HG02943 (cell line): ENCODE results near the gene MRPL51.
"Not testable (repeated sequence)": the region's sequence is repeated elsewhere in the genome, so short reads cannot be mapped to it uniquely, and the experiment has no call there.

Source experiments
- ATAC-seq: cut with Tn5 transposase; IDR thresholded peaks from one replicate; pipeline ENCODE4 v1.9.1; 2021; ENCODE audit warnings: mild to moderate bottlenecking, low read depth, moderate library complexity; ENCODE audit not compliant: unreplicated experiment

MRPL51 gene

GRCh38 chr12:6490673-6491072, 2.4 kb downstream of the MRPL51 start:
- not testable (repeated sequence) for ATAC-seq

- no peak for ATAC-seq
Observed at GRCh38 chr12:6489449-6489848, 3.6 kb downstream of the MRPL51 start.

- ATAC-seq, result no peak
Observed at GRCh38 chr12:6488240-6488639, 4.8 kb downstream of the MRPL51 start.

- ATAC-seq, result no peak
Observed at GRCh38 chr12:6478416-6478815, 14.6 kb downstream of the MRPL51 start.

- not testable (repeated sequence) for ATAC-seq
Observed at GRCh38 chr12:6477601-6478377, 15.3 kb downstream of the MRPL51 start.

GRCh38 chr12:6476489-6476888, 16.6 kb downstream of the MRPL51 start:
- ATAC-seq, result no peak

GRCh38 chr12:6475233-6475975, 17.7 kb downstream of the MRPL51 start:
- ATAC-seq, result not testable (repeated sequence)

GRCh38 chr12:6472491-6472890, 20.6 kb downstream of the MRPL51 start:
- no peak for ATAC-seq

GRCh38 chr12:6471989-6472360, 21.1 kb downstream of the MRPL51 start:
- ATAC-seq, result no peak

- ATAC-seq, result peak; percentile 88
Observed at GRCh38 chr12:6470375-6471163, 22.5 kb downstream of the MRPL51 start, which contains the start of gene VAMP1. TSS of gene VAMP1 (minus strand) at chr12:6470677. CDS start at chr12:6470531, 146 bp downstream.

- no peak for ATAC-seq
Observed at GRCh38 chr12:6469609-6470374, 23.3 kb downstream of the MRPL51 start.

GRCh38 chr12:6469092-6469491, 24.0 kb downstream of the MRPL51 start:
- ATAC-seq, result no peak

GRCh38 chr12:6468283-6468575, 24.8 kb downstream of the MRPL51 start:
- ATAC-seq, result no peak

- ATAC-seq, result not testable (repeated sequence)
Observed at GRCh38 chr12:6467571-6468282, 25.3 kb downstream of the MRPL51 start.

GRCh38 chr12:6466751-6467150, 26.3 kb downstream of the MRPL51 start:
- ATAC-seq, result not testable (repeated sequence)

- no peak for ATAC-seq
Observed at GRCh38 chr12:6466184-6466573, 26.9 kb downstream of the MRPL51 start.

GRCh38 chr12:6465467-6466183, 27.4 kb downstream of the MRPL51 start:
- ATAC-seq, result no peak

- ATAC-seq, result no peak
Observed at GRCh38 chr12:6464531-6464930, 28.5 kb downstream of the MRPL51 start.

- ATAC-seq, result no peak
Observed at GRCh38 chr12:6463858-6464257, 29.2 kb downstream of the MRPL51 start.
